Fibroblast of peridontal ligament (primary cell): ENCODE results near the gene GRPEL1.

Source experiments
- DNase-seq: peaks from one replicate; pipeline ENCODE4 v3.0.0-alpha.2; 2010; ENCODE audit errors: extremely low read depth

GRPEL1 gene

GRCh38 chr4:7066006-7066405 lies 1.9 kb downstream of the GRPEL1 start:
- DNase-seq: no peak

DNA sequence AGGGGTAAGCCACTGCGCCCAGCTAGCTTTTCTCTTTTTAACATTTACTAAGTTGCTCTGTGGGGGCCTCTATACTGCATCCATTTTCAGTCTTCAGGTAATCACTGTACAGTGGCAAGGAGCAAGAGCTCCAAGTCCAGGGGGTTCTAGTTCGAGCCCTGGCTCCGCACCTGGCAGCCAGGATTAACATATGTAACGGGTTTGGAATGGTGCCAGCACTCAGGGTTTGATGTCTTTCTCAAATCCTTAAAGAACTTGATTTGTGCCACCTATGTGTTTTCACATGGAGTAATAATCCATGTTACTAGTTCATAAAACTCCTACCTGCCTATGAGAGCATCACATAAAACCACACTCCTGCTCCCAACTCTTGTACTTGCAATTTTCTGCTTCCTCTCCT lies 4.5 kb downstream of the GRPEL1 start:
- no peak for DNase-seq

DNA sequence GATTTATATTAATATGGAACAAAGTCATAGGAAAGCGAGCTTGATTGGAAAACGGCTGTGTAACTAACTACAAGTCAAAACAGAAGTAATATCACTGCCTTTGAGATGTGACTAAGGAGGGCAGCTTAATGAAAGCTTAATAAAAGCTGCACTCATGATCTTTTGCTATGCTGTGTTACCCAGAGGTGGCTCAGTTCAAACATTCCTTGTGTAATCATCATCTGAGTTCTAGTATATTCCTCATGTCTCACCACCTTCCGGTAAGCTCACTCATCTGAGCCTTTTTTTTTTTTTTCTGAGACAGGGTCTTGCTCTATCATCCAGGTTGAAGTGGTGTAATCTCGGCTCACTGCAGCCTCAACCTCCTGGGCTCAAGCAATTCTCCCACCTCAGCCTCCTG lies 5.0 kb downstream of the GRPEL1 start:
- DNase-seq: no peak

DNA sequence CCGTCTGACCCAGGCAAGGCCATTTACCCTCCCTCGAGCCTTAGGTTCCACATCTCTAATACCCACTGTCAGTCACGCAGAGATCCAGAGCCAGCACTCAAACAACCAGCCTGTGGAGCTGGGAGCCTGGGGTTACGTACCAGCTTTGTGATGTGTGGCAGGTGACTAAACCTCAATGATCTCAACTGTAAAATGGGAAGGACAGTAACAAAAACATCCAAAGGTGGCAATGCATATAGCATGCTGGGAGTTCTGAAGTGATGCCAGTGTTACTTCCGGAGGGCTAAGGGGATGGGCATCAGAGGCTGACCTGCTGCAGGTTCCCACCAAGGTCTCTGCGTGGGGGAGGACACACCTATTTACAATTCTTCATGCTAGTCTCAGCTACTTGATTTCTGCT lies 6.0 kb downstream of the GRPEL1 start:
- no peak for DNase-seq

DNA sequence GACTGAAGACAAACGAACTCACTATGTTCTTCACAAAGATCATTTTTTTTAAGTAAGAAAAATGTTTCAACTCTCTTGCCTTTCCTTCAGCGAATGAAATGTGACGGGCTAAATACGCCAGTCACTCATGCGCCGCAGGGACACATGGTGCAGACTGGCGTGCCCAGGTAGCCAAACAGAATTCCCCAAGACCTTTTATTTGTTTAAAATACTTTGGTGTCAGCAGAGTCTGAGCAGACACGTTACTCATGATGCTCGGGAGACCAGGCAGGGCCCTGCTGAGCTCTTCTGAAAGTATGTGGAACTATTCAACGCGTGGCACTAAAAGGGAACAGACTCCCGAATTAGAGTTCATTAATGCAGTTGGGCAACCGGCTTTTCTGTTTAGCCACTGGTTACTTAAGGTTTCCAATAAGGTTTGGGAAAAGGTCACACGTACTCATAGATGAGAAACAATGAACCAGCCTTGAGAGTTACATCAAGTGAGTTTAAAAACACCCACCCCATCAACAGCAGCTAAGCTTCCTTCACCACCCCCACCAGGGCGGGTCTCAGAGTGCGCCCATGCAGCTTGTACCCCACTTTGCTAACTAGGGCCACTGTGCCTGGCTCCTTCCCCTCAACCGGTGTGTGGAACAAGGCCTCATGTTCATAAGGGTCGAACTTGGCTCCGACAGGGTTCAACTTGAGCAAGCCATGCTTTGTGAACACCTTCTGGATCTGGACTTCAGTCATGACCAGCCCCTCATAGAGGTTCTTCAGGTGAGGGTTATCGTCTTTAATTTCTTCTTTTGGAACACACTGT lies 7.3 kb downstream of the GRPEL1 start:
- no peak for DNase-seq

DNA sequence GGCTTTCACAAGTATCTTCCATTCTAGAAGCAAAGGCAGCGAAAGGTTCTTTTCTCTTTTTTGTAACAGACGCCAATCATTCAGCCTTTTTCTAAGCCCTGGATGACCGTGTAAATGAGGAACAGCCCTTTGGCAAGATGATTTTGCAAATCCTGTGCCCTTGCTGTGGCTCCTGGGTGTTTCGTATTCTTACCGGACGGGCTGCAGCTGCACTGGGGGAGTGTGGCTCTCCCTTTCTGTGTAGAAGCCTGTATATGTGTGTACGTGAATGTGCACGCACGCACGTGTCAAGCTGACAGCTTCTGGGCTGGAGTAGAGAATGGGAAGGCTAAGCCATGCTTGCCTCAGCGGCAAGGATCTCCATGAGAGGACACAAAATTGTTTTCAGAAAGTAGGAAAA lies 8.2 kb downstream of the GRPEL1 start:
- no peak for DNase-seq

- DNase-seq: no peak
These were observed 9.1 kb downstream of the GRPEL1 start for GRCh38 chr4:7058792-7059191.

- DNase-seq: no peak
These were observed 11.9 kb downstream of the GRPEL1 start for GRCh38 chr4:7055990-7056325.

GRCh38 chr4:7055111-7055989 lies 12.5 kb downstream of the GRPEL1 start:
- no peak for DNase-seq

GRCh38 chr4:7054106-7054880 lies 13.6 kb downstream of the GRPEL1 start:
- no peak for DNase-seq

DNA sequence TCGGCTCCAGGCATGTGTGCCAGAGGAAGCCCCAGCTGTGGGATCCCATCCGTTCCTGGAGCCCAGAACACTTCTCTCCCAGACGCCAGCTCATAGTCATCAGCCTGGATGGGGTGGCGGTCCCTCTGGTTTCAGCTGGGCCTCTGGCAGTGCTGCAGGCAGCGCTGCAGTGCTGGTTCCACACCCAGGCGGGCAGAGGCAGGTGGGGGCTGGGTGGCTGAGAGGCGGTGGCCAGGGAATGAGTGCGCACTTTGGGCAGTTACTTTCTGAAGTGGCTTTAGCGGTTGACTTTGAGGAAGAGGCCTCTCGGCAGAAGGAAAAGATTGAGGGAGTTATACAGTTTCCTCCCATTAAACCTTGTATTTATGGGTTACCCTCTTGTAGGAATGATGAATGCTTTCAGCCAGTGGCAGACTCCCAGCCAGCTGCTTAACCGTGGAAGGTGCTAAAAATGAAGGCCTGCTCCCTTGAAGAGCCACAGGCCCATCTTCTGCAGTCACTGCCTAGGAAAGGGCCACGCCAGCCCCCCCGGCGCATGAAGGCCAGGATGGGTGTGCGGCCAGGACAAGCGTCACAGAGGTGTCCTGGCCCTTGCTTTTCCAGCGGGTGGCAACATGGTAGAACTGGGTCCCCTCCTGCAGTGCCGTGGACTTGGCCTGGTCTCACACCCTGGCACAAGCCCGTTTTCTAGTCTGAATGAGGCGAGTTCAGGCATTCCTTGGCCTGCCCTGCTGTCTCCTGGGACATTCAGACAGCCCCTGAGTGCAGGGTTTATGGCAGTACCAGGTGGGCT lies 14.7 kb downstream of the GRPEL1 start:
- DNase-seq: no peak

DNA sequence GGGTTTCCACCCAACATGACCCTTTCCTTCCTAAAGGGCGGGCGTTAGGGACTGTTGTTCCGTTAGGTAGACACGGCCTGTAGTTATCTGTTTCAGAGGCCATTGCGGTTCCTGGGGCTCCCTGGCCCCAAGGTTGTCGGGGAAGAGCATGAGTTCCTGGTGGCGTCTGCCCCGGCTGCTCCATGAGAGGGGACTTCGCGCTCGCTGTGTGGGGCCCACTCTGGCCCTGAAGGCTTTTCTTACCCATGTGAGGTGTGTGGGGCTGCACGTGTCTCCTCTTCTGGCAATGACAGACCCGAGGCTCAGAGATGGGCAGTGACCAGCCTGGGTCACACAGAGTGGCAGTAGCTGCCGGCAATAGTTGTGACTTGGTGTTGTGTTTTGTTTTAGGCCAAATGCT lies 15.6 kb downstream of the GRPEL1 start:
- no peak for DNase-seq

GRCh38 chr4:7051905-7052304 lies 16.0 kb downstream of the GRPEL1 start:
- no peak for DNase-seq

- no peak for DNase-seq
These were observed 16.7 kb downstream of the GRPEL1 start for GRCh38 chr4:7051144-7051495.

GRCh38 chr4:7050481-7051143 lies 17.3 kb downstream of the GRPEL1 start:
- DNase-seq: no peak

- no peak for DNase-seq
These were observed 18.1 kb downstream of the GRPEL1 start for GRCh38 chr4:7049739-7050138.

- no peak for DNase-seq
These were observed 18.6 kb downstream of the GRPEL1 start for GRCh38 chr4:7049295-7049694.

- DNase-seq: no peak
These were observed 19.2 kb downstream of the GRPEL1 start for GRCh38 chr4:7048642-7049041.

GRCh38 chr4:7046971-7047370 lies 20.9 kb downstream of the GRPEL1 start:
- no peak for DNase-seq

DNA sequence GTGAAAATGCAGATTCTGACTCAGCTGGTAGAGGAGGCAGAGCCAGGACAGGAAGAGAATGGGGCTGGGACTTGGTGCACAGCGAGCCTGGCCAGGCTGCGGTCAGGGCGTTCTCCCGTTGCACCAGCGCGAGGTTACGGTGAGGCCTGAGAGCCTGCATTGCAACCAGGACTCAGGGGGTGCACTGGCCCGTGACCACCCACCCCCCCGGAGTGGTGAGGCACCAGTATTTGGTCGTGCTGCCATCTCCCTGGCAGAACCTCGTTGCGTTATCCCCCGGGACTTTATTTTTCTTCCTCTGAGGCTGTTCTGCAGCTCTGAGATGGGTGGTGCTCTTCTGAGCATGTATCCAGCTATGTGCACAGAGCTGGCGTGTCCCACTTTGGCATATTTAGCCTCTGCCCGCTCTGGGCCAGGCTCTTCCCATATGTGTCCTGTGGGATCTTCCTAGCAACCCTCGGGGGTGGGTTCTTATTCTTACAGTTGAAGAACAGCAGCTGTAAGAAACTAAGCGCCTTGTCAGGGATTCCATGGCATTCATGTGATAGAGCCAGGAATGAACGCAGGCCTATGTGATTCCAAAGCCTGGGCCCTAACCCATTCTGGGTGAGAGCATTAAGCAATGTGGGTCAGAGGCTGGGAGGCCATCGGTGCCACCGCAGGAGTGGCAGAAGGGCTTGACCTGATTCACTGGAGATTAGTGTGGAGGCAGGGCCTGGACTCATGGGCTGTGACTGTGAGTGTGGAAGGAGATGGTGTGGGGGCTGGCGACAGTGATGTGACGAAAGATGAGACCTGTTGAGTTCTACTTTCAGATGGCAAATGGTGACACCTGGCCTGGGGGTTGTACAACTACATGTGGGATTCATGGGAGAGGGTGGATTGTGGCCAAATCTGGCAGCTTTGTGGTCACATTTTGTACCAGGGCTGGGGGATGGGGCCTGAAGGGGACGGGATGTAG lies 21.6 kb downstream of the GRPEL1 start:
- no peak for DNase-seq
